ENCODE measurements around the gene RYK. TPM values are rescaled to one million over a fixed set of nuclear protein-coding genes. Genes with fewer than 3 reads are reported as not detected.

The RYK gene
- total RNA-seq = 92.6 and 108 TPM in 2 replicates

GRCh38 chr3:134250717-134251220 is at the start of gene RYK:
Gene RYK (minus strand): TSS chr3:134250859. CDS start chr3:134250654, 205 bp downstream.

Other genes with a start within 250 kb of the RYK start
- gene SLCO2A1, start 220.9 kb downstream of the RYK start, total RNA-seq = under 0.01 TPM in 2 replicates
- 83.3 and 153 TPM in 2 replicates for gene AMOTL2, start 123.6 kb upstream of the RYK start, total RNA-seq
- 50.5 and 66.0 TPM in 2 replicates for gene ANAPC13, start 235.1 kb upstream of the RYK start, total RNA-seq
- 24.9 and 26.7 TPM in 2 replicates for gene CEP63, start 235.2 kb upstream of the RYK start, total RNA-seq

Data from nasal cavity respiratory epithelium epithelial cell of viscerocranial mucosa (primary cell).